HCT116 (cell line): ENCODE data around the gene CCP110. TPM values are rescaled to one million over a fixed set of nuclear protein-coding genes. Genes with fewer than 3 reads are reported as not detected.

Experiments
- ATAC-seq: fragments of 200-7000 bp; cut with Tn5 transposase; 2 replicates; pipeline ENCODE4 v1.9.1; 2020; ENCODE audit warnings: mild to moderate bottlenecking, moderate library complexity
- BruUV-seq: library from RNA; stranded (reverse); fragments of 400-500 nt; replicated peaks from 2 replicates; lab custom pipeline; 2021; lab: Mats Ljungman, UMichigan
- CTCF ChIA-PET: fragments of 300-600 bp; sonication (Branson Sonifier 250); formaldehyde crosslinking; loops from one replicate; lab custom pipeline; 2021; ENCODE audit warnings: antibody characterized with exemption; lab: Charles Lee
- POLR2A ChIA-PET: fragments of 300-600, 350-600 bp; sonication (Branson Sonifier 250); formaldehyde crosslinking; loops from one replicate; lab custom pipeline; 2021; ENCODE audit warnings: antibody characterized with exemption; lab: Charles Lee
- RAD21 ChIA-PET, 2 experiments: fragments of 300-600 bp; sonication (Branson Sonifier 250); formaldehyde crosslinking; loops; one replicate each; lab custom pipeline; 2023; ENCODE audit warnings: low total read pairs in 2 of 2; ENCODE audit not compliant: uncharacterized antibody in 2 of 2, unreplicated experiment in 2 of 2, low non-redundant PET in 1 of 2; lab: Charles Lee
- DNase-seq: peaks from one replicate; pipeline ENCODE4 v3.0.0-alpha.2; 2010; ENCODE audit warnings: low read depth, low spot score
- H2AFZ ChIP-seq: fragments of 200-600 bp; shearing (Covaris generic), sonication (generic); 2 replicates; pipeline ENCODE4 v1.6.1; 2017; ENCODE audit warnings: low read depth, mixed run types, mixed read lengths, antibody characterized with exemption, low read length; ENCODE audit not compliant: poor library complexity, severe bottlenecking
- H3K27ac ChIP-seq: 2 replicates; pipeline ENCODE4 v1.5.1; 2012; ENCODE audit warnings: low read depth, low read length
- H3K27me3 ChIP-seq: fragments of 200-600 bp; sonication (generic); 2 replicates; pipeline ENCODE4 v1.6.1; 2016; ENCODE audit warnings: mixed run types, low read length, mixed read lengths; ENCODE audit not compliant: insufficient read depth
- H3K36me3 ChIP-seq, 2 experiments: fragments of 200-500 bp in 1 of 2; fragments of 200-600 bp in 1 of 2; sonication (Bioruptor generic) in 1 of 2; sonication (generic) in 1 of 2; 2 replicates each; pipeline versions ENCODE4 v1.5.1 to v1.6.1; 2014 to 2016; ENCODE audit warnings: low read length in 2 of 2, inconsistent platforms in 1 of 2, mixed read lengths in 1 of 2, mixed run types in 1 of 2; ENCODE audit not compliant: insufficient read depth in 2 of 2, control insufficient read depth in 1 of 2
- H3K4me1 ChIP-seq, 2 experiments: fragments of 200-600 bp in 1 of 2; sonication (generic) in 1 of 2; 2 replicates each; pipeline versions ENCODE4 v1.5.1 to v1.6.1; 2012 to 2017; ENCODE audit warnings: low read length in 2 of 2, inconsistent platforms in 1 of 2, mild to moderate bottlenecking in 1 of 2, mixed read lengths in 1 of 2, mixed run types in 1 of 2, moderate library complexity in 1 of 2; ENCODE audit not compliant: insufficient read depth in 2 of 2, control insufficient read depth in 1 of 2
- H3K4me2 ChIP-seq: fragments of 200-600 bp; sonication (generic); 2 replicates; pipeline ENCODE4 v1.6.1; 2017; ENCODE audit warnings: mixed run types, low read length, mixed read lengths
- H3K4me3 ChIP-seq, 2 experiments: fragments of 200-600 bp in 1 of 2; sonication (generic) in 1 of 2; replicated peaks in 1 of 2; 2 replicates each; pipeline ENCODE4 v1.5.1; 2011 to 2016; ENCODE audit warnings: low read length in 2 of 2, control low read depth in 1 of 2, low read depth in 1 of 2, mild to moderate bottlenecking in 1 of 2, mixed read lengths in 1 of 2, mixed run types in 1 of 2
- H3K79me2 ChIP-seq: fragments of 200-600 bp; sonication (generic); 2 replicates; pipeline ENCODE4 v1.6.1; 2017; ENCODE audit warnings: mild to moderate bottlenecking, mixed run types, low read length, moderate library complexity, mixed read lengths; ENCODE audit not compliant: insufficient read depth
- H3K9ac ChIP-seq: fragments of 200-600 bp; sonication (generic); 2 replicates; pipeline ENCODE4 v1.6.1; 2016; ENCODE audit warnings: low read length, mixed read lengths
- H3K9me2 ChIP-seq: fragments of 200-600 bp; sonication (generic), shearing (Covaris generic); 2 replicates; pipeline ENCODE4 v1.6.1; 2017; ENCODE audit warnings: mixed run types, mild to moderate bottlenecking, moderate library complexity; ENCODE audit not compliant: insufficient read depth
- H3K9me3 ChIP-seq, 2 experiments: fragments of 200-500 bp in 1 of 2; fragments of 200-600 bp in 1 of 2; sonication (Bioruptor generic) in 1 of 2; sonication (generic) in 1 of 2; 2 replicates each; pipeline ENCODE4 v1.6.1; 2014 to 2017; ENCODE audit warnings: low read length in 2 of 2, mixed read lengths in 2 of 2, inconsistent platforms in 1 of 2, low read depth in 1 of 2, mild to moderate bottlenecking in 1 of 2, mixed run types in 1 of 2, moderate library complexity in 1 of 2; ENCODE audit not compliant: control insufficient read depth in 1 of 2, insufficient read depth in 1 of 2
- H4K20me1 ChIP-seq: fragments of 200-600 bp; sonication (generic), shearing (Covaris generic); 2 replicates; pipeline ENCODE4 v1.6.1; 2017; ENCODE audit warnings: mixed run types, mild to moderate bottlenecking, moderate library complexity; ENCODE audit not compliant: insufficient read depth
- CEBPB ChIP-seq: IDR thresholded peaks from 2 replicates; pipeline ENCODE4 v1.6.1; 2012; ENCODE audit warnings: low read depth
- EGR1 ChIP-seq: IDR thresholded peaks from 2 replicates; pipeline ENCODE4 v1.6.1; 2012; ENCODE audit warnings: low read depth
- ELF1 ChIP-seq: IDR thresholded peaks from 2 replicates; pipeline ENCODE4 v1.6.1; 2012; ENCODE audit warnings: low read depth, borderline replicate concordance
- EZH2 ChIP-seq: fragments of 200-600 bp; sonication (generic); IDR thresholded peaks from 2 replicates; pipeline ENCODE4 v1.6.1; 2017; ENCODE audit warnings: antibody characterized with exemption, mixed run types
- EZH2phosphoT487 ChIP-seq: fragments of 200-600 bp; IDR thresholded peaks from 2 replicates; pipeline ENCODE4 v1.6.1; 2018; ENCODE audit warnings: antibody characterized with exemption, borderline replicate concordance
- FOSL1 ChIP-seq: IDR thresholded peaks from 2 replicates; pipeline ENCODE4 v1.6.1; 2012; ENCODE audit warnings: low read depth
- JUND ChIP-seq: IDR thresholded peaks from 2 replicates; pipeline ENCODE4 v1.6.1; 2012
- POLR2A ChIP-seq: IDR thresholded peaks from 2 replicates; pipeline ENCODE4 v1.7.0; 2011; ENCODE audit warnings: borderline replicate concordance; ENCODE audit not compliant: insufficient read depth, insufficient read length; ENCODE audit errors: extremely low read depth
- POLR2AphosphoS5 ChIP-seq: IDR thresholded peaks from 2 replicates; pipeline ENCODE4 v1.6.1; 2011; ENCODE audit warnings: mild to moderate bottlenecking, low read depth, low read length, moderate library complexity
- RAD21 ChIP-seq: IDR thresholded peaks from 2 replicates; pipeline ENCODE4 v1.6.1; 2012; ENCODE audit warnings: low read depth, mild to moderate bottlenecking
- SIN3A ChIP-seq: IDR thresholded peaks from 2 replicates; pipeline ENCODE4 v1.6.1; 2012; ENCODE audit warnings: low read depth
- SP1 ChIP-seq: IDR thresholded peaks from 2 replicates; pipeline ENCODE4 v1.6.1; 2012; ENCODE audit warnings: low read depth
- SRF ChIP-seq: IDR thresholded peaks from 2 replicates; pipeline ENCODE4 v1.6.1; 2012; ENCODE audit warnings: low read depth
- YY1 ChIP-seq: IDR thresholded peaks from 2 replicates; pipeline ENCODE4 v1.6.1; 2011; ENCODE audit warnings: low read length, low read depth, moderate library complexity, mild to moderate bottlenecking; ENCODE audit not compliant: insufficient replicate concordance; ENCODE audit errors: extremely low read depth
- ZFX ChIP-seq: fragments of 450-650 bp; IDR thresholded peaks from 2 replicates; pipeline ENCODE4 v1.6.1; 2017
- ZNF274 ChIP-seq: fragments of 200-500 bp; sonication (Bioruptor generic); IDR thresholded peaks from 2 replicates; pipeline ENCODE4 v1.6.1; 2014; ENCODE audit warnings: mild to moderate bottlenecking, low read depth, low read length, inconsistent platforms
- intact Hi-C: fragments of 100-400 bp; cut with micrococcal nuclease; formaldehyde crosslinking; loops from 2 replicates; pipeline ENCODE4 v1.10.0; 2022
- total RNA-seq: library from RNA; stranded (reverse); gene quantifications from one replicate; pipeline ENCODE4 v1.2.1, GENCODE V29; 2021; ENCODE audit not compliant: unreplicated experiment
- TF ChIP-seq, protein P1 (sequence below): IDR thresholded peaks from 2 replicates; pipeline ENCODE4 v1.6.1; 2012
- TF ChIP-seq, protein P2 (sequence below): IDR thresholded peaks from 2 replicates; pipeline ENCODE4 v1.6.1; 2012
- TF ChIP-seq, protein P3 (sequence below): IDR thresholded peaks from 2 replicates; pipeline ENCODE4 v1.6.1; 2012; ENCODE audit warnings: low read depth
- TF ChIP-seq, protein P4 (sequence below): IDR thresholded peaks from 2 replicates; pipeline ENCODE4 v1.6.1; 2011; ENCODE audit warnings: mild to moderate bottlenecking, low read length, moderate library complexity; ENCODE audit not compliant: insufficient replicate concordance; ENCODE audit errors: extremely low read depth

Gene CCP110
- total RNA-seq, 1 experiment from 2014 or later: 21.4 TPM

DNA sequence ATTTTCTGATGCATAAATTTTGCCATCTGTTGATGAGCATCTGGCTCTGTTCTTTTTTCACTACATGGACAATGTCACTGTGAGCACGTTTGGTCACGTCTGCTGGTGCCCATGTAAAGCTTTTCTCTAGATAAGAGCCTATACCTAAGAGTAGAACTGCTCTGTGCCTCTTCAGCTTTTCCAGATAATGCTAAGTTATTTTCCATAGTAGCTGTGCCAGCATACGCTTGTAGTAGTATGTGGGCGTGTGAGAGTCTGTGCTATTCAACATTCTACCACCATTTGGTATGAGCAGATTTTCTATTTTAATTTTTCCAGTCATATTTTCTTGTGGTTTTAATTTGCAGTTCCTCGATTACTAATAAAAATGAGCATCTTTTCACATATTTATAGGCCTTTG, 64.9 kb downstream of the CCP110 start:
- Histone ChIP-seq H3K79me2 (no peaks in the 10 kb centered on the region), H4K20me1 (no peaks in the 10 kb centered on the region), H3K27ac (no peak overlapping the region), H3K4me3 (no peak overlapping the region), H3K27me3 (no peaks in the 10 kb centered on the region), H3K36me3 (no peaks in the 10 kb centered on the region), H3K9ac (no peak overlapping the region), H2AFZ (no peak overlapping the region), H3K9me2 (no peaks in the 10 kb centered on the region), H3K9me3 (no peaks in the 10 kb centered on the region), H3K4me2 (no peak overlapping the region), H3K4me1 (no peaks in the 10 kb centered on the region)
- no TSS peak for BruUV-seq
- CTCF ChIA-PET: interaction anchor here (0.9 to 1.4 kb wide), 3 partner anchors 11 to 298 kb away, joined by 3 to 4 read pairs (median 3); no protein-coding TSS in a partner anchor
- POLR2A ChIA-PET: no interaction called here
- ATAC-seq: no peak
- intact Hi-C loops: no loop called here
- no peak for DNase-seq
- no peak for TF ChIP-seq RAD21
- no peak for TF ChIP-seq CEBPB
- TF ChIP-seq SRF: no peak
- TF ChIP-seq ELF1: no peak
- TF ChIP-seq, protein P1, sequence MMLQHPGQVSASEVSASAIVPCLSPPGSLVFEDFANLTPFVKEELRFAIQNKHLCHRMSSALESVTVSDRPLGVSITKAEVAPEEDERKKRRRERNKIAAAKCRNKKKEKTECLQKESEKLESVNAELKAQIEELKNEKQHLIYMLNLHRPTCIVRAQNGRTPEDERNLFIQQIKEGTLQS: no peak
- TF ChIP-seq JUND: no peak
- no peak for TF ChIP-seq YY1
- TF ChIP-seq SP1: no peak
- TF ChIP-seq EGR1: no peak
- TF ChIP-seq EZH2phosphoT487: no peak
- TF ChIP-seq FOSL1: no peak
- no peak for TF ChIP-seq SIN3A
- TF ChIP-seq, protein P2, sequence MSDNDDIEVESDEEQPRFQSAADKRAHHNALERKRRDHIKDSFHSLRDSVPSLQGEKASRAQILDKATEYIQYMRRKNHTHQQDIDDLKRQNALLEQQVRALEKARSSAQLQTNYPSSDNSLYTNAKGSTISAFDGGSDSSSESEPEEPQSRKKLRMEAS: no peak
- TF ChIP-seq, protein P3, sequence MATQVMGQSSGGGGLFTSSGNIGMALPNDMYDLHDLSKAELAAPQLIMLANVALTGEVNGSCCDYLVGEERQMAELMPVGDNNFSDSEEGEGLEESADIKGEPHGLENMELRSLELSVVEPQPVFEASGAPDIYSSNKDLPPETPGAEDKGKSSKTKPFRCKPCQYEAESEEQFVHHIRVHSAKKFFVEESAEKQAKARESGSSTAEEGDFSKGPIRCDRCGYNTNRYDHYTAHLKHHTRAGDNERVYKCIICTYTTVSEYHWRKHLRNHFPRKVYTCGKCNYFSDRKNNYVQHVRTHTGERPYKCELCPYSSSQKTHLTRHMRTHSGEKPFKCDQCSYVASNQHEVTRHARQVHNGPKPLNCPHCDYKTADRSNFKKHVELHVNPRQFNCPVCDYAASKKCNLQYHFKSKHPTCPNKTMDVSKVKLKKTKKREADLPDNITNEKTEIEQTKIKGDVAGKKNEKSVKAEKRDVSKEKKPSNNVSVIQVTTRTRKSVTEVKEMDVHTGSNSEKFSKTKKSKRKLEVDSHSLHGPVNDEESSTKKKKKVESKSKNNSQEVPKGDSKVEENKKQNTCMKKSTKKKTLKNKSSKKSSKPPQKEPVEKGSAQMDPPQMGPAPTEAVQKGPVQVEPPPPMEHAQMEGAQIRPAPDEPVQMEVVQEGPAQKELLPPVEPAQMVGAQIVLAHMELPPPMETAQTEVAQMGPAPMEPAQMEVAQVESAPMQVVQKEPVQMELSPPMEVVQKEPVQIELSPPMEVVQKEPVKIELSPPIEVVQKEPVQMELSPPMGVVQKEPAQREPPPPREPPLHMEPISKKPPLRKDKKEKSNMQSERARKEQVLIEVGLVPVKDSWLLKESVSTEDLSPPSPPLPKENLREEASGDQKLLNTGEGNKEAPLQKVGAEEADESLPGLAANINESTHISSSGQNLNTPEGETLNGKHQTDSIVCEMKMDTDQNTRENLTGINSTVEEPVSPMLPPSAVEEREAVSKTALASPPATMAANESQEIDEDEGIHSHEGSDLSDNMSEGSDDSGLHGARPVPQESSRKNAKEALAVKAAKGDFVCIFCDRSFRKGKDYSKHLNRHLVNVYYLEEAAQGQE: no peak
- TF ChIP-seq, protein P4, sequence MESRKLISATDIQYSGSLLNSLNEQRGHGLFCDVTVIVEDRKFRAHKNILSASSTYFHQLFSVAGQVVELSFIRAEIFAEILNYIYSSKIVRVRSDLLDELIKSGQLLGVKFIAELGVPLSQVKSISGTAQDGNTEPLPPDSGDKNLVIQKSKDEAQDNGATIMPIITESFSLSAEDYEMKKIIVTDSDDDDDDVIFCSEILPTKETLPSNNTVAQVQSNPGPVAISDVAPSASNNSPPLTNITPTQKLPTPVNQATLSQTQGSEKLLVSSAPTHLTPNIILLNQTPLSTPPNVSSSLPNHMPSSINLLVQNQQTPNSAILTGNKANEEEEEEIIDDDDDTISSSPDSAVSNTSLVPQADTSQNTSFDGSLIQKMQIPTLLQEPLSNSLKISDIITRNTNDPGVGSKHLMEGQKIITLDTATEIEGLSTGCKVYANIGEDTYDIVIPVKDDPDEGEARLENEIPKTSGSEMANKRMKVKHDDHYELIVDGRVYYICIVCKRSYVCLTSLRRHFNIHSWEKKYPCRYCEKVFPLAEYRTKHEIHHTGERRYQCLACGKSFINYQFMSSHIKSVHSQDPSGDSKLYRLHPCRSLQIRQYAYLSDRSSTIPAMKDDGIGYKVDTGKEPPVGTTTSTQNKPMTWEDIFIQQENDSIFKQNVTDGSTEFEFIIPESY: no peak
- no peak for TF ChIP-seq ZFX
- no peak for TF ChIP-seq ZNF274
- no peak for TF ChIP-seq EZH2
- TF ChIP-seq POLR2AphosphoS5: no peak
- no peak for TF ChIP-seq POLR2A
- RAD21 ChIA-PET: no interaction called here
